ENCODE measurements around the gene PARD3.

- TF ChIP-seq CTCF (conservative IDR thresholded peaks at IDR 0.05; ENCODE audit: low read depth, low read length) (peak; percentile 100), EZH2phosphoT487 (IDR thresholded peaks at IDR 0.05; ENCODE audit: borderline replicate concordance, low read length) (no peak), EZH2 (IDR thresholded peaks at IDR 0.05; ENCODE audit: low read length, unreplicated experiment) (no peak)
Observed at GRCh38 chr10:34637418-34637911, 177.6 kb downstream of the PARD3 start.
